ENCODE data around the gene LCE2A. TPM values are rescaled to one million over a fixed set of nuclear protein-coding genes. Genes with fewer than 3 reads are reported as not detected.

LCE2A gene
- total RNA-seq, 2 donors from 2014 or later = not detected

GRCh38 chr1:152737997-152738396 is 39.9 kb downstream of the LCE2A start:
- no peak overlapping the region for H3K27ac ChIP-seq
- no peaks in the 10 kb centered on the region for H3K4me1 ChIP-seq (replicated peaks)
- TF ChIP-seq CTCF (IDR thresholded peaks at IDR 0.05) = no peak
- no peak for TF ChIP-seq POLR2A (IDR thresholded peaks at IDR 0.05)
- TF ChIP-seq POLR2AphosphoS5 (IDR thresholded peaks at IDR 0.05) = no peak
- H3K4me3 ChIP-seq = no peak overlapping the region
- no peaks in the 10 kb centered on the region for H3K9me3 ChIP-seq
- no peaks in the 10 kb centered on the region for H3K36me3 ChIP-seq
- intact Hi-C loops (cut with DNase I) = no loop called here
- no peaks in the 10 kb centered on the region for H3K27me3 ChIP-seq (replicated peaks; ENCODE audit: insufficient read depth)
- 90% methylated on average over 5 of the region's 5 CpGs for WGBS
- DNase-seq (ENCODE audit: low spot score) = no peak

GRCh38 chr1:152739841-152740240 is 41.7 kb downstream of the LCE2A start:
- 70% methylated on average over 3 of the region's 3 CpGs for WGBS
- Histone ChIP-seq H3K4me3 (no peak overlapping the region), H3K36me3 (no peaks in the 10 kb centered on the region), H3K9me3 (no peaks in the 10 kb centered on the region), H3K4me1 (replicated peaks) (no peaks in the 10 kb centered on the region), H3K27ac (no peak overlapping the region), H3K27me3 (replicated peaks; ENCODE audit: insufficient read depth) (no peaks in the 10 kb centered on the region)
- intact Hi-C loops (cut with DNase I) = no loop called here
- no peak for TF ChIP-seq POLR2A (IDR thresholded peaks at IDR 0.05)
- TF ChIP-seq POLR2AphosphoS5 (IDR thresholded peaks at IDR 0.05) = no peak
- TF ChIP-seq CTCF (IDR thresholded peaks at IDR 0.05) = no peak
- DNase-seq (ENCODE audit: low spot score) = no peak

GRCh38 chr1:152741656-152742055 is 43.5 kb downstream of the LCE2A start:
- no peak for TF ChIP-seq CTCF (IDR thresholded peaks at IDR 0.05)
- no peak for TF ChIP-seq POLR2A (IDR thresholded peaks at IDR 0.05)
- no peak for TF ChIP-seq POLR2AphosphoS5 (IDR thresholded peaks at IDR 0.05)
- no peaks in the 10 kb centered on the region for H3K27me3 ChIP-seq (replicated peaks; ENCODE audit: insufficient read depth)
- DNase-seq (ENCODE audit: low spot score) = no peak
- no peaks in the 10 kb centered on the region for H3K4me1 ChIP-seq (replicated peaks)
- no peaks in the 10 kb centered on the region for H3K9me3 ChIP-seq
- H3K4me3 ChIP-seq = no peak overlapping the region
- H3K27ac ChIP-seq = no peak overlapping the region
- intact Hi-C loops (cut with DNase I) = no loop called here
- H3K36me3 ChIP-seq = no peaks in the 10 kb centered on the region

GRCh38 chr1:152743371-152744145 is 45.4 kb downstream of the LCE2A start:
- no peaks in the 10 kb centered on the region for H3K4me1 ChIP-seq (replicated peaks)
- H3K4me3 ChIP-seq = no peak overlapping the region
- DNase-seq (ENCODE audit: low spot score) = no peak
- no peak overlapping the region for H3K27ac ChIP-seq
- TF ChIP-seq CTCF (IDR thresholded peaks at IDR 0.05) (no peak), POLR2A (IDR thresholded peaks at IDR 0.05) (no peak), POLR2AphosphoS5 (IDR thresholded peaks at IDR 0.05) (no peak)
- no peaks in the 10 kb centered on the region for H3K27me3 ChIP-seq (replicated peaks; ENCODE audit: insufficient read depth)
- no peaks in the 10 kb centered on the region for H3K9me3 ChIP-seq
- 58% methylated on average over 2 of the region's 2 CpGs for WGBS
- intact Hi-C loops (cut with DNase I) = no loop called here
- no peaks in the 10 kb centered on the region for H3K36me3 ChIP-seq

- H3K4me3 ChIP-seq = no peak overlapping the region
- TF ChIP-seq POLR2AphosphoS5 (IDR thresholded peaks at IDR 0.05) = no peak
- TF ChIP-seq CTCF (IDR thresholded peaks at IDR 0.05) = no peak
- TF ChIP-seq POLR2A (IDR thresholded peaks at IDR 0.05) = no peak
- no peaks in the 10 kb centered on the region for H3K9me3 ChIP-seq
- H3K27me3 ChIP-seq (replicated peaks; ENCODE audit: insufficient read depth) = no peaks in the 10 kb centered on the region
- no peaks in the 10 kb centered on the region for H3K4me1 ChIP-seq (replicated peaks)
- no peak for DNase-seq (ENCODE audit: low spot score)
- intact Hi-C loops (cut with DNase I) = no loop called here
- H3K36me3 ChIP-seq = no peaks in the 10 kb centered on the region
- 49% methylated on average over 4 of the region's 4 CpGs for whole genome bisulfite sequencing
- H3K27ac ChIP-seq = no peak overlapping the region
These were observed 47.2 kb downstream of the LCE2A start for GRCh38 chr1:152745289-152745704.

Data from prostate gland (tissue), 2 donors.